AG09309 (cell line): Measurements from ENCODE around the gene PEAK3.

ENCODE experiments used
- DNase-seq: peaks from one replicate; pipeline ENCODE4 v3.0.0-alpha.2; 2010; ENCODE audit warnings: low read depth
- H3K4me3 ChIP-seq: 2 replicates; pipeline ENCODE4 v1.5.1; 2011; ENCODE audit warnings: mild to moderate bottlenecking, low read depth, low read length, moderate library complexity; ENCODE audit not compliant: control insufficient read depth
- TF ChIP-seq, protein P1 (sequence below): IDR thresholded peaks from 2 replicates; pipeline ENCODE4 v1.5.1; 2011; ENCODE audit warnings: mild to moderate bottlenecking, low read depth, low read length, inconsistent platforms; ENCODE audit not compliant: insufficient read depth, control insufficient read depth; ENCODE audit errors: missing control alignments

PEAK3 gene

DNA sequence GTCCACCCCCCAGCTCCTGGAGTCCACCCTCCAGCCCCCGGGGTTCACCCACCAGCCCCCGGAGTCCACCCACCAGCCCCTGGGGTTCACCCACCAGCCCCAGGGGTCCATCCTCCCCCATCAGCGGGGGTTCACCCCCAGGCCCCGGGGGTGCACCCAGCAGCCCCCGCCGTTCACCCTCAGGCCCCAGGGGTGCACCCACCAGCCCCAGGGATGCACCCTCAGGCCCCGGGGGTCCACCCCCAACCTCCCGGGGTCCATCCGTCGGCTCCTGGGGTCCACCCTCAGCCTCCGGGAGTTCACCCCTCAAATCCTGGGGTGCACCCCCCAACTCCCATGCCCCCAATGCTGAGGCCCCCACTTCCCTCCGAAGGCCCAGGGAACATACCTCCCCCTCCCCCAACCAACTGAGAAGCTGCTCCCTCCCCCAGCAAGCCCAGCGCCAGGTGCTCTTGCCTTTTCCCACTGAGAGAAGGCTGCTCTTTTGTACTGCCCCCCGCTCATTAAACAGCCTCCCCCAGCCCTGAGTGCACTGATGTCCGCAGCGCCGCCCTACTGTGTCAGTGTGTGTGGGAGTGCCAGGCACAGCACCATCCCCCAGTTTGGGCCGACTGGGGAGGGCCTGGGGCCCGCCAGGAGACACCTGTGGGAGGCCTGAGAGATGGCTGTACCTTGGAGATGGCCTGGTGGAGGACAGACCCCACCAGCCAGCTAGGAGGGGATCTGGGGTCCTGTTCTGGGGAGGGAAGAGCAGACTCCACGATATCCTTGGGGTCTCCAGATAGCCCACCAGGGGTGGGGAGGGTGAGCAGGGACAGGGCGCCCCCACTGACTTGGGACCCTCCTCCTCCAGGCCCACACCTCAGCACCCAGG lies 33.6 kb downstream of the PEAK3 start:
- DNase-seq = no peak

GRCh38 chr19:2247433-2248101 lies 34.4 kb downstream of the PEAK3 start:
- TF ChIP-seq, protein P1, sequence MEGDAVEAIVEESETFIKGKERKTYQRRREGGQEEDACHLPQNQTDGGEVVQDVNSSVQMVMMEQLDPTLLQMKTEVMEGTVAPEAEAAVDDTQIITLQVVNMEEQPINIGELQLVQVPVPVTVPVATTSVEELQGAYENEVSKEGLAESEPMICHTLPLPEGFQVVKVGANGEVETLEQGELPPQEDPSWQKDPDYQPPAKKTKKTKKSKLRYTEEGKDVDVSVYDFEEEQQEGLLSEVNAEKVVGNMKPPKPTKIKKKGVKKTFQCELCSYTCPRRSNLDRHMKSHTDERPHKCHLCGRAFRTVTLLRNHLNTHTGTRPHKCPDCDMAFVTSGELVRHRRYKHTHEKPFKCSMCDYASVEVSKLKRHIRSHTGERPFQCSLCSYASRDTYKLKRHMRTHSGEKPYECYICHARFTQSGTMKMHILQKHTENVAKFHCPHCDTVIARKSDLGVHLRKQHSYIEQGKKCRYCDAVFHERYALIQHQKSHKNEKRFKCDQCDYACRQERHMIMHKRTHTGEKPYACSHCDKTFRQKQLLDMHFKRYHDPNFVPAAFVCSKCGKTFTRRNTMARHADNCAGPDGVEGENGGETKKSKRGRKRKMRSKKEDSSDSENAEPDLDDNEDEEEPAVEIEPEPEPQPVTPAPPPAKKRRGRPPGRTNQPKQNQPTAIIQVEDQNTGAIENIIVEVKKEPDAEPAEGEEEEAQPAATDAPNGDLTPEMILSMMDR = no peak
- H3K4me3 ChIP-seq = no peak overlapping the region
- DNase-seq = no peak

More for the DNA sequence above, 33.6 kb downstream of the PEAK3 start:
- no peak overlapping the region for H3K4me3 ChIP-seq
- TF ChIP-seq, protein P1 = no peak

- no peak overlapping the region for H3K4me3 ChIP-seq
- TF ChIP-seq, protein P1 = no peak
- no peak for DNase-seq
Observed at GRCh38 chr19:2246801-2247361, 35.1 kb downstream of the PEAK3 start.

DNA sequence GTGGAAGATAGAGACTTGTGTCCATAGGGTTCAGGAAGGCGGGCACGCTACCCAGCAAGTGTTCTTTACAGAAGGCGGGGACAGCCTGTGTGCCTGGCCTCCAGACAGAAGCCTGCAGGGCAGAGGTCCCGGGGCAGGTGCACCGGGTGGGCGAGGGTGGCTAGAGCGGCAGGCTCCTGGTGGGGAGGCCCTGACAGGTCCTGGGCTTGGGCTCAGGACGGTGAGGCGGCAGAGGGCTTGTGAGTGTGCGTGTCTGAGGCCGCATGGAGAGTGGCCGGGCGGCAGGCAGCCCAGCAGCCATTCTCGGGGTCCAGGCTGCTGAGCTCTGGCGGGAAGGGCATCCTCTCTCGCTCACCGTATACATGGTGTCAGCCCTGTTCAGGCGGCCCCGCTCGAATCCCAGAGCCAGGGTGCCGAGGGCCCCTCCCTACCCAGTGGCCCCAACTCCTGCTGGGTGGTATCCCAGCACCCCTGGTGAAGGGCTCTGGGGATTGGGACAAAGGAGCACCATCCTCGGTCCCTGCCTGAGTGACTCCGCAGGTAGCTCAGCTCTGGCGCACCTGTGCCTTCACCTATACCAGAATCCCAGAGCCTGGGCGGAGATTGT lies 35.9 kb downstream of the PEAK3 start:
- no peak for DNase-seq
- H3K4me3 ChIP-seq = no peak overlapping the region
- TF ChIP-seq, protein P1 = no peak

DNA sequence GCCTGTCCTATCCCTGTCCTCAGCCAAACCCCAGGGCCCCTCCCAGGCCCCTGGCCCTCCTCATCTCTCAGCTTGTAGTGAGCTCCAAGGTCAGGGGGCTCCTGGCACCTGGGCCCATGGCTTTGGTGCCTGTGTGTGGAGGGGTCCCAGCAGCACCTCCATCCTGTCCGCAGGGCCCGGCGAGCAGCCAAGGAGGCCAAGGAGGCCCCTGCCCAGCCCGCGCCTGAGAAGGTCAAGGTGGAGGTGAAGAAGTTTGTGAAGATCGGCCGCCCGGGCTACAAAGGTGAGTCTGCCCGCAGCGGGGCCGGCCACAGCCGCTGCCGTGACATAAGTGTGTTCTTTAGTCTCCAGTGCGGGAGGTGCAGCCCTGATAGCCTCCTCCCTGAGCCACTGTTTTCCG lies 36.7 kb downstream of the PEAK3 start:
- H3K4me3 ChIP-seq = no peak overlapping the region
- TF ChIP-seq, protein P1 = no peak
- no peak for DNase-seq

DNA sequence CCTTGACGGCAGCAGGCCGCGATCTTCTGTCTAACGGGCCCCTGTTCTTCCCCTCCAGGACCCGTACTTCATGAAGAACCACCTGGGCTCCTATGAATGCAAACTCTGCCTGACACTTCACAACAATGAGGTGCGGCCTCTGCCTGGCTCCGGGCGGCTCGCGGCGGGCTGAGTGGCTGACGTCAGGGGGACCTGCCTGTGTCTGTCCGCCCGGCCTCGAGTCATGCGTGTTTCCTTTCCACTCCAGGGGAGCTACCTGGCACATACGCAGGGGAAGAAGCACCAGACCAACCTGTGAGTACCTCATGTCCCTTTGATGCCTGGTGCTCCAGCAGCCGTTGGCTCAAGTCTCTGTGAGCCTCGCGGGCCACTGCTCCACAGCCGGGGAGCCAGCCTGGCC lies 37.5 kb downstream of the PEAK3 start:
- DNase-seq = no peak
- TF ChIP-seq, protein P1 = no peak
- no peak overlapping the region for H3K4me3 ChIP-seq
